Ishikawa (cell line): ENCODE results near the gene PDE6B.

Experiments used
- CREB1 ChIP-seq: IDR thresholded peaks from 2 replicates; pipeline ENCODE4 v1.6.1; 2012; ENCODE audit warnings: low read depth
- EGR1 ChIP-seq: IDR thresholded peaks from 2 replicates; pipeline ENCODE4 v1.6.1; 2012
- EP300 ChIP-seq: IDR thresholded peaks from 2 replicates; pipeline ENCODE4 v1.6.1; 2012; ENCODE audit warnings: borderline replicate concordance
- FOXM1 ChIP-seq: IDR thresholded peaks from 2 replicates; pipeline ENCODE4 v1.6.1; 2012; ENCODE audit warnings: low read depth, borderline replicate concordance
- MAX ChIP-seq: IDR thresholded peaks from 2 replicates; pipeline ENCODE4 v1.6.1; 2012
- NFIC ChIP-seq: IDR thresholded peaks from 2 replicates; pipeline ENCODE4 v1.6.1; 2012
- RAD21 ChIP-seq: IDR thresholded peaks from 2 replicates; pipeline ENCODE4 v1.6.1; 2012; ENCODE audit warnings: low read depth
- REST ChIP-seq: IDR thresholded peaks from 2 replicates; pipeline ENCODE4 v1.6.1; 2012; ENCODE audit warnings: low read depth, mild to moderate bottlenecking
- TAF1 ChIP-seq: IDR thresholded peaks from 2 replicates; pipeline ENCODE4 v1.6.1; 2012; ENCODE audit warnings: low read depth, mild to moderate bottlenecking
- TCF12 ChIP-seq: IDR thresholded peaks from 2 replicates; pipeline ENCODE4 v1.6.1; 2012; ENCODE audit warnings: low read depth
- TEAD4 ChIP-seq: IDR thresholded peaks from 2 replicates; pipeline ENCODE4 v1.6.1; 2012
- USF1 ChIP-seq: IDR thresholded peaks from 2 replicates; pipeline ENCODE4 v1.6.1; 2012
- YY1 ChIP-seq: IDR thresholded peaks from 2 replicates; pipeline ENCODE4 v1.6.1; 2012; ENCODE audit warnings: low read depth
- ZBTB7A ChIP-seq: IDR thresholded peaks from 2 replicates; pipeline ENCODE4 v1.6.1; 2012; ENCODE audit warnings: low read depth

The PDE6B gene

GRCh38 chr4:712093-712492 is 86.7 kb downstream of the PDE6B start:
- no peak for TF ChIP-seq MAX
- no peak for TF ChIP-seq USF1
- TF ChIP-seq CREB1 = no peak
- TF ChIP-seq FOXM1 = no peak
- no peak for TF ChIP-seq ZBTB7A
- no peak for TF ChIP-seq TAF1
- TF ChIP-seq TEAD4 = no peak
- no peak for TF ChIP-seq REST

- TF ChIP-seq TAF1 (no peak), TCF12 (no peak), FOXM1 (no peak)
Observed at GRCh38 chr4:712916-713632, 87.7 kb downstream of the PDE6B start.

GRCh38 chr4:714087-714486 is 88.7 kb downstream of the PDE6B start:
- TF ChIP-seq EGR1 (no peak), MAX (no peak), TEAD4 (no peak), EP300 (no peak), REST (no peak), RAD21 (no peak), NFIC (no peak), FOXM1 (no peak), TAF1 (no peak), ZBTB7A (no peak), CREB1 (no peak)

GRCh38 chr4:717601-718320 is 92.4 kb downstream of the PDE6B start:
- no peak for TF ChIP-seq MAX

- no peak for TF ChIP-seq USF1
- TF ChIP-seq YY1 = no peak
- no peak for TF ChIP-seq EGR1
- TF ChIP-seq EP300 = no peak
- TF ChIP-seq TAF1 = no peak
- no peak for TF ChIP-seq TCF12
- TF ChIP-seq CREB1 = no peak
Observed at GRCh38 chr4:718460-718859, 93.1 kb downstream of the PDE6B start.
